NCI-H345 treated with DMSO at 0.1 percent for 48 hours (cell line): ENCODE measurements around the gene ATM.
"Not testable (repeated sequence)": the region's sequence is repeated elsewhere in the genome, so short reads cannot be mapped to it uniquely, and the experiment has no call there.

Experiments used
- DNase-seq: peaks from one replicate; lab custom pipeline; 2025; ENCODE audit not compliant: unreplicated experiment; lab: John Stamatoyannopoulos, UW

ATM gene

DNA sequence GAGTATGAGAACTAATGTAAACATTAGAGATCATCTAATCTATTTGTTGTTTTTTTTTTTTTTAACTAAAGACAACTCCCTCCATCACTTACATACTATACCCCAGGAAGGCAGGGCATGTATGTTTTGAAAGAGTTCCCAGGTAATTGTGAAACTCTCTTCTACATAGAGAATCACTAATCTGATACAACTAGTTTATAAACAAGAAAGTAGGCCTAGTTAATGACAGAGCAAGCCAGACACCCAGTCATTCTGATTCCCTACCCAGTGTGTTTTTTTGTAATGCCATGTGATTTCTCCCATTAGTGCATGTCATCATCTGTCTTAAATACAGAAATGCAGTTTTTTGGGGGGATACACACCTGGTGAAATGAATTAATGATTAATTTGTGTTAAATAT is 123.6 kb downstream of the ATM start:
- no peak for DNase-seq

DNA sequence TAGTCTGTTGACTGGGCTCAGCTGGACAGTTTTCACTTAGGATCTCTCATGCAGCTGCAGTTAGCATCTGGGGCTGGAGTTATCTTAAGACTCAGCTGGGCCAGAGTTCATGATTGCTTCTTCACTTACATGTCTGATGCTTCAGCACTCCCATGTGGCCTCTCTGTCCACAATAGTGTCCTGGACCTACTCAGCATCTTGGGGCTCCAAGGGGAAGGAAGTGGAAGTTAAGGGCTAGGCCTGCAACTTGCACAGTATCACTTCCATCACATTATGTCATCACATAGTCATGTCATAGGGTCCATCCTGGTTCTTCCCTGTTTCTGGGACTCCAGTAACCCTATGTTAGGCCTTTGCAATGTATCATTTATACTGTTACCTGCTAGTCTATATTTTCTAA is 128.6 kb downstream of the ATM start:
- DNase-seq: no peak

DNA sequence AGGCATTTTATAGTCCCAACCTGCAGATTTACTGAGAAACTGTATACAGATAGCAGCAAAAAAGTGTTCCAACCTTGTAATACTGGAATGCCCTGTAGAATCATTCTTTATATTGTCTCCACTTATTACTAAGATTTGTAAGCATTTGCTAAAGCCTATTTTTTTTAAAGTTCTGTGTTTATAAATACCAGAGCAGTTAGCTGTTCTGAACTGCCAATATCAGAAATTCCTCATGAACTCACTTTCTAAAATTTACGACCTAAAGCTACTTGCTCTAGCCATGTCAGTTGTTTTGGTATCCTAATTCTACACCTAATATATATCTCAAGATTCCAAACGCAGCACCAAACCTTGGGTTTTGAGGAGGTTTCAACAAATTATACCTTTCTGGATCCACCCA is 141.3 kb downstream of the ATM start:
- DNase-seq: no peak

DNA sequence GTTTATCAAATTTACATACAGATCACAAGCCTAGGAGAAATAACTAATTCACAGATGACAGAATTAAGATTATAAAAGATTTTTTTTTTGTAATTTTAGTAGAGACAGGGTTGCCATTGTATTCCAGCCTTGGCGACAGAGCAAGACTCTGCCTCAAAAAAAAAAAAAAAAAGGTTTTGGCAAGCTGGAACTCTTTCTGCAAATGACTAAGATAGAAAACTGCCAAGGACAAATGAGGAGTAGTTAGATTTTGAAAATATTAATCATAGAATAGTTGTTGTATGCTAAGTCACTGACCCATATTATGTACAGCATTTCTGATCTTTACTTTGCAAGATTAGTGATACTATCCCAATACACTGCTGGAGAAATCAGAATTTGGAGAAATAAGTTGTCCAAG is 145.3 kb downstream of the ATM start:
- DNase-seq: no peak

DNA sequence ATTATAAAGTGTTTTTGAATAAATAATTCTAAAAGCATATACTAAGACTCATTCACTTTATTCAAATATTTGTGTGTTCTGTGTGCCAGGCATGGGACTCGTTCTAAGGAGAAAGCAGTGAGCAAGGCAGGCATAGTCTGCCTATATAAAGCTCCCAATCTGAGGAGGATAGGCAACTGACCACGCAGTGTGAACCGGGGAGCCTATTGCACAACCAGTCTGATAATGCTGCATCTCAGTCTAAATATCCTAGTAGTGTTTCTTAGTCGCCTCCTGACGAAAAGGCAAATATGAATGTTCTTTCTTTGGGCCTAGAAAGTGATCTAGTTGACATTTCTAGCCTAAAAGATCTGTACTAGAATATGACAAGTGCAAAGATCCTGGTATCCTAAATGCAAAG is 146.2 kb downstream of the ATM start:
- no peak for DNase-seq

DNA sequence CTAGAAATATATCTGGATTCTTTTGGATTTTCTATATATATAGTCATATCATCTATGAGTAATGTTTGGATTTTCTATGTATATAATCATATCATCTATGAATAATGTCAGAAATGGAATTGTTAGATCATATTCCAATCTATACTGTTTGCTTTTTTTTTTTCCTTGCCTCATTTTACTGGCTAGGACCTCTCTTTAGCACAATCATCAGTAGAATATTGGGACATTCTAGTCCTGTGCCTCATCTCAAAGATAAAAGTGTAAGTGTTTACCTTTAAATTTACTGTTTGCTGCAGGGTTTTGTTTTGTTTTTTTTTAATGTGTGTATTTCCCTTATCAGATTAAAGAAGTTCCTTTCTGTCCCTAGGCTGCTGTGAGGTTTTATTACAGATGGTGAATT is 147.4 kb downstream of the ATM start:
- no peak for DNase-seq

DNA sequence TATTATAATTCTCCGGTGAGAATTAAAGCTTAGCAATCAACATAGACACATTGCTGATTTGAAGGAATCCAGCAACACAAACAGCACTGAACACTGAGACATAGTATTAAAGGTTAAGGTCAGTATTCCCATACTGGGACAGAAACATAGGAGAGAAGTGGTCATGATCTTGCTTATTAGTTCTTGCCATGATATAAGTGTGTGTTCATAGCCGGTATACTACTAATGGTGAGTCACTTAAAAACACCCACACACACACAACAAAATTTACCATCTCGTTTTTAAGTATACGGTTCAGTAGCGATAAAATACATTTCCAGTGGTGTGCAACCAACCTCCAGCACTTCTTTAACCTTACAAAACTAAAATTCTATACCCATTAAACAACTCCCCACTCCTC is 148.1 kb downstream of the ATM start:
- DNase-seq: no peak

DNA sequence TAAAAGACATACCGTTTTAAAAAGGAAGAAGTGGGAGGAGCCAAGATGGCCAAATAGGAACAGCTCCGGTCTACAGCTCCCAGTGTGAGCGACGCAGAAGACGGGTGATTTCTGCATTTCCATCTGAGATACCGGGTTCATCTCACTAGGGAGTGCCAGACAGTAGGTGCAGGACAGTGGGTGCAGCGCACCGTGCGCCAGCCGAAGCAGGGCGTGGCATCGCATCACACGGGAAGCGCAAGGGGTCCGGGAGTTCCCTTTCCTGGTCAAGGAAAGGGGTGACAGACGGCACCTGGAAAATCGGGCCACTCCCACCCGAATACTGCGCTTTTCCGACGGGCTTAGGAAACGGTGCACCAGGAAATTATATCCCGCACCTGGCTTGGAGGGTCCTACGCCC is 150.6 kb downstream of the ATM start:
- DNase-seq: not testable (repeated sequence)

DNA sequence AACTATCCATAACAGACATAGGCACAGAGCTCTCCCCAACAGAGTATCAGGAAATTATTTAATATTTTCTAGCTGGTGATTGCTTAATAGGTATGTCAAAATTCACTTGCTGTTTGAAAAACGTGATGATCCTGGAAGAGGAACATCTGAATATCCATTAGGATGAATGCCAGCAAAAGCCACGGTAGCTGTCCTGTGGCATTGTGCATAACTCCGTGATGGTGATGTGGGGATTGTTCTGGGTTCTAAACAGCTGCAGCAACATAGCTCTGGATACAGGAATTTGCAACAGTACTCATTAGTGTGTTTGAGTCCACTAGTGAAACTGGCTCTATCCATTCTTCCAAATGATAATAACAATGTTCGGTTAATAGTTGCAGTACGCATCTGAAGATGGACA is 165.7 kb downstream of the ATM start:
- no peak for DNase-seq

DNA sequence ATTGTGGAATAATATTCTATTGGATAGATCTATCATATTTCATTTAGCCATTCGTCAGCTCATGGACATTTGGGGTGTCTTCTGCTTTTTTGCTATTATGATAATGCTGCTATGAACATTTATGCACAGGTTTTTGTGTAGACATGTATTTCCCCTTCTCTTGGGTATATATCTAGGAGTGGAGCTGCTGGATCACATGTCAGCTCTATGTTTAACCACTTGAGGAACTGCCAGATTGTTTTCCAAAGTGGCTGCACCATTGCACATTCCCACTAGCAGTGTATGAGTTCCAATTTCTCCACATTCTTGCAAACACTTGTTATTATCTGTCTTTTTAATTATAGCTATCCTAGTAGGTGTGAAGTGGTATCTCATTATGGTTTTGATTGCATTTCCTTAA is 169.5 kb downstream of the ATM start:
- DNase-seq: no peak

DNA sequence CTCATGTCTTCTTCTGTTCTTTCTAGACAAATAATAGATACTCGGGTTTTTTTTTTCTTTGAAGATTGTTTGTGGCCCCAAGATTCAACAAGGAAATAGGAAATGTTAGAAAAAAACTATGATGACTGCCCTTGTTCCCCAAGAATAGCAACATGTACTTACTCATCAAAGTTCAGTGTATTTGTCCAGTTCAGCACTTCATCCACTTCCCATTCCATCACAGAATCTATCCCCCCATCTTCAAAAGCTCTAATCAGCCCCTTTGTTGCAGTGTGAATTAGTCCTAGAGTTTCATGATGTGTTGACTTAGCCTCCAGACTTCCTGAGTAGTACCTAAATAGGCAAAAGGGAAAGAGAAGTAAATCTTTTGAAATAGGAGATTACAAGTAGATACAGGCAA is 170.2 kb downstream of the ATM start:
- DNase-seq: no peak

DNA sequence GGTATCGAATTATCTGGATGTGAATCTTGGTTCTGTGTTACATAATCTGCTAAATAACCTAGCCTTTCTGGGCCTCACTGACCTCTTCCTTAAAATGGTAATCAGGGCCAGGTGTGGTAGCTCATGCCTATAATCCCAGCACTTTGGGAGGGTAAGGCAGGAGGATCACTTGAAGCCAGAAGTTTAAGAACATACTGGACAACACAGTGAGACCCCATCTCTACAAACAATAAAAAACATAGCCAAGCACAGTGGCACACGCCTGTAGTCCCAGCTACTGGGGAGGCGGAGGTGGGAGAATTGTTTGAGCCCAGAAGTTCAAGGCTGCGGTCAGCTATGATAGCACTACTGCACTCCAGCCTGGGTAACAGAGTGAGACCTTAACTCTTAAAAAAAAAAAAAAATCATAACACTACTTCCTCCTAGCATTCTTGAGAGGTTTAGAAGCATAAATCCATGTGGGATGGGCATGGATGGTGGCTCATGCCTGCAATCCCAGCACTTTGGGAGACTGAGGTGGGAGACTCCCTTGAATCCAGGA is 171.9 kb downstream of the ATM start:
- no peak for DNase-seq

DNA sequence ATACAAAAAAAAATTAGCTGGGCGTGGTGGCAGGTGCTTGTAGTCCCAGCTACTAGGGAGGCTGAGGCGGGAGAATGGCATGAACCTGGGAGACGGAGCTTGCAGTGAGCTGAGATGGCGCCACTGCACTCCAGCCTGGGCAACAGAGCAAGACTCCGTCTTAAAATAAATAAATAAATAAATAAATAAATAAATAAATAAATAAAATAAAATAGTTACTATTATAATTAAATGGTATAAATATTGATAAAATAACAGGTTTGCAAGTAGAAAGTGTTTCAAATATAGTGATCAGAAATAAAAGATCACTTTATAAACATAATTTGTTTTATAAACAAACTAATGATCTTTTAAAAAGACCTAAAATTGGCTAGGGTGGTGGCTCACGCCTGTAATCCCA is 173.8 kb downstream of the ATM start:
- not testable (repeated sequence) for DNase-seq

DNA sequence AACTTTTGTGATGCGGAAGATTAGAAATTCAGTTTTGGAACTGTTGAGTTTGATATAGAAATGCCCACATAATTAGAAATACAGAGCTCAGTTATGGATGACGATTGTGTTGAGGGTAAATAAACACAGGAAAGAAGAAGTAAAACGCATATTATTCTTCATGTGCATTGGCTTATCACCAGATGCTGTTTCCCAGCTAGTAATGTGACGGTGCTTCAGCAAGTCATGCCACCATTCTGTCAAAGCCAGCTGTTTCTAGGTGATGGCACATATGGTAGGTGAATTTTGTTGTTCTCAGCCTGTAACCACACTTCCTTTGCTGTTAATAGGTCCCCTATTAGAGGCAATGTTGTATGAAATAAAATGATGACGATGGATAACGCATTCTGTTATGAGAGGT is 175.6 kb downstream of the ATM start:
- no peak for DNase-seq

DNA sequence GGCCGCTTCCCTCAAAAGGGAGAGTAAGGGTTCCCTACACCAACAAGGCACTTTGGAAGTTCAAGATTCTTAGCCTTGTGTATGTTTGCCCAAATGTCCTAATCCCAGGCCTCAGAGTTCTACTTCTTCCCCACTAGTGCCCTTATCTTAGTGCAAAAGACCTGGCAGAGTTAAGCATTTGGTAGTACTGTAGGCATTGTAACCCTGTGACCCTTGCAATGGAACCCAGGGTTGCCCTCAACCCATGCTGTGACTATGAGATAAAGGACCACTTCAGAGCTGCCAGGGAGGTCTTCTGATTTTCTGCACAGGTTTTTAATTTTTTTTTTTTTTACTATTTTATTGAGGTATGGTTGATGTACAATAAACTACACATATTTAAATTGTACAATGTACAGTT is 179.4 kb downstream of the ATM start:
- no peak for DNase-seq

DNA sequence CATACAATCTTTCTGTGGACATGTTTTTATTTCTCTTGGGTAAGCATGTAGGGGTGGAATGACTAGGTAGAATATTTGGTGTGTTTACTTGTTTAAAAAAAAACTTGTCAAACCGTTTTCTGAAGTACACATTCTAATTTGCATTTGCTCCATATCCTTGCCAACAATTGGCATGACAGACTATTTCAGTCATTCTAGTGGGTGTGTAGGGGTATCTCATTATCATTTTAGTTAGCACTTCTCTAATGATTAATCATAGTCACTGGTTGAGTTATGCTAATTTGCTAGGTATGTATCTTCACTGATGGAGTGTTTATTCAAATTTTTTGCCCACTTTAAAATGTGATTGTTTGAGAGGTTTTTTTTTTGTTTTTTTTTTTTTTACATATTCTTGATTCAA is 180.2 kb downstream of the ATM start:
- DNase-seq: no peak

DNA sequence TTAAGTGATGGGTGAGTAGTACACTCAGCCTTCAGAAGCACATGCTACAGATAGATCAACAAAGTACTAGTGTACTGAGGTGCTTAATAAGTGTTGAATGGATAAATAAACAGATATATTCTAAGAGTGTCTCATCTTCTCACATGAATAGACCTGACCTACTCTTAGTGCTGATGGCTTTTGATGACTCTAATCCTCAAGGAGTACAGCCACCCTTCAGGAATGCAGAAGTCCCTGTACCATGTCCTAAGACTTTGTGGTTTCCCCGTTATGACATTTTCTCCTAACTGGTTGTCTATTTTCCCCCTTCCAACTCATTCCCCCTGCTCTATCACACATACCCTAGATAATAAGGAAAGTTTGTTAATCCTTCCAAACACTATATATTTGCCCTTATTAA is 182.8 kb downstream of the ATM start:
- no peak for DNase-seq

DNA sequence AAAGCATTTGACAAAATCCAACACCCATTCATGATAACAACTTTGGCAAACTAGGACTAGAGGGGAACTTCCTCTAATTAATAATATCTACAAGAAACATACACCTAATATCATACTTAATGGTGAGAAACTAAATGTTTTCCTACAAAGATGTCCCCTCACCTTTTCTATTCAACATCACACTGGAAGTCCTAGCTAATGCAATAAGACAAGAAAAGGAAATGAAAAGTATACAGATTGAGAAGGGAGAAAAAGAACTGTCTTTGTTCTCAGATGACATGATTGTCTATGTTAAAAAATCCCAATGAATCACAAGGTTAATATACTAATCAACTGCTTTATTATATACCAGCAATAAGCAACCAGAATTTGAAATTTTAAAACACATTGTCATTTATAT is 192.1 kb downstream of the ATM start:
- DNase-seq: no peak

DNA sequence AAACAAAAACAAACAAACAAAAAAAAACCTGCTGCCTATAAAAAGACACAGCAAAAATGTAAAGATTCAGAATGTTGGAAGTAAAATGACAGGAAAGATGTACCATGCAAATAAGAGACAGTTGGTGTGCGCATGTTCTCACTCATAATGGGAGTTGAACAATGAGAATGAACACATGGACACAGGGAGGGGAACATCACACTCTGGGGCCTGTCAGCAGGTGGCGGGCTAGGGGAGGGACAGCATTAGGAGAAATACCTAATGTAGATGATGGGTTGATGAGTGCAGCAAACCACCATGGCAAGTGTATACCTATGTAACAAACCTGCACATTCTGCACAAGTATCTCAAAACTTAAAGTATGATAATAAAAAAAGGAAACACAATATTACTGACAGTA is 194.7 kb downstream of the ATM start:
- not testable (repeated sequence) for DNase-seq
